ENCODE data around the gene PHACTR2.
A peak's percentile ranks its signal among the peaks of the same experiment; 100 is the strongest.
"Not testable (repeated sequence)": the region's sequence is repeated elsewhere in the genome, so short reads cannot be mapped to it uniquely, and the experiment has no call there.

The PHACTR2 gene

GRCh38 chr6:143796551-143796950, 118.8 kb downstream of the PHACTR2 start:
- DNase-seq (ENCODE audit: low read depth, low spot score); H3K27ac ChIP-seq: not testable (repeated sequence)

- H3K27ac ChIP-seq; DNase-seq (ENCODE audit: low read depth, low spot score): not testable (repeated sequence)
These were observed 120.7 kb downstream of the PHACTR2 start for GRCh38 chr6:143798487-143798886.

- H3K27ac ChIP-seq, result no peak overlapping the region
- no peak for DNase-seq (ENCODE audit: low read depth, low spot score)
These were observed 125.2 kb downstream of the PHACTR2 start for GRCh38 chr6:143802833-143803565.

- DNase-seq (ENCODE audit: low read depth, low spot score), result no peak
- H3K27ac ChIP-seq, result no peak overlapping the region
These were observed 126.2 kb downstream of the PHACTR2 start for GRCh38 chr6:143803769-143804568.

DNA sequence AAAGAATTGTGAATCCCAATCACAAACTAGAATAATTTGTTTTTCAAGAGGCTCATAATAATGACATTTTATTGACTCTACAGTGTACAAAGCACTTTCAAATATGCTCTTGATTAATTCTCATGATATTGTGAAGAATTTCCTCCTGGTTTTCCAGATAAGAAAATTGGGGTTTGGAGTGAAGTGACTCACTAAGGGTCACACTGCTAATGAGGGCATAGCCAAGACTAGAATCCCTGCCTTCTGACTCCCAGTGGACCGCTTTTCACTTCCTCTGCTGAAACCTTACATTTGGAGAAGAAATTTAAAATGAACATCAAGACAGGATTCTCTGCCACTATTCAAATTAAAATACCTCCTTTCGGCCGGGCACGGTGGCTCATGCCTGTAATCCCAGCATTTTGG, 127.1 kb downstream of the PHACTR2 start:
- DNase-seq (ENCODE audit: low read depth, low spot score), result no peak
- no peak overlapping the region for H3K27ac ChIP-seq

DNA sequence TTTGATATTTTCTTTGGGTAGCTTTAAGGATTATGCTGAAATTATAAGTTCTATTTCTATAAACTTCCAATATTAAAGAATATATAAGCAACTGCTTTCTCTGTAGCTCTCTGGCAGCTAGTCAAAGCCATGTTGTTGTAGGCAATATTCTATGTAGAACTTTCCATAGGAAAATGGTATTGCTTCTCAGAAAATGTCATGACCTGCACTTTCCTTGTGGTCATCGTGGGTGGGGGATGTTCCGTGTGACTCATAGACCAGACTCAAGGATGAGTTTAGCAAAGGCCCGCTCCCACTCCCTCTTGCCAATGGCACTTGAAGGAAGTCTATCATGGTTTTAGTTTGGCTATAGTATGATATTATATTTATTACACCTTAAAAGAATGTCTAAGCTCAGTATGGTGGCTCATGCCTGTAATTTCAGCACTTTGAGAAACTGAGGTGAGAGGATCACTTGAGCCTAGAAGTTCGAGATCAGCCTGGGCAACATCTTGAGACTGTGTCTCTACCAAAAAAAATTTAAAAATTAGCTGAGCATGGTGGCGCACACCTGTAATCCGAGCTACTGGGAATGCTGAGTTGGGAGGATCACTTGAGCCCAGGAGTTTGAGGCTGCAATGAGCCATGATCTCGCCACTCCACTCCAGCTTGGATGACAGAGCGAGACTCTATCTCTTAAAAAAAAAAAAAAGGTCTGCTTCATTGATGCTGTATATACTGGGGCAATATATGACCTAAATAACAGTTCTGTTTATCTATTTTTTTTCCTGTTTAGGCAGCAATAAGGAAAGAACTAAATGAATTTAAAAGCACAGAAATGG, 128.7 kb downstream of the PHACTR2 start:
- DNase-seq (ENCODE audit: low read depth, low spot score), result no peak
- H3K27ac ChIP-seq, result no peak overlapping the region

DNA sequence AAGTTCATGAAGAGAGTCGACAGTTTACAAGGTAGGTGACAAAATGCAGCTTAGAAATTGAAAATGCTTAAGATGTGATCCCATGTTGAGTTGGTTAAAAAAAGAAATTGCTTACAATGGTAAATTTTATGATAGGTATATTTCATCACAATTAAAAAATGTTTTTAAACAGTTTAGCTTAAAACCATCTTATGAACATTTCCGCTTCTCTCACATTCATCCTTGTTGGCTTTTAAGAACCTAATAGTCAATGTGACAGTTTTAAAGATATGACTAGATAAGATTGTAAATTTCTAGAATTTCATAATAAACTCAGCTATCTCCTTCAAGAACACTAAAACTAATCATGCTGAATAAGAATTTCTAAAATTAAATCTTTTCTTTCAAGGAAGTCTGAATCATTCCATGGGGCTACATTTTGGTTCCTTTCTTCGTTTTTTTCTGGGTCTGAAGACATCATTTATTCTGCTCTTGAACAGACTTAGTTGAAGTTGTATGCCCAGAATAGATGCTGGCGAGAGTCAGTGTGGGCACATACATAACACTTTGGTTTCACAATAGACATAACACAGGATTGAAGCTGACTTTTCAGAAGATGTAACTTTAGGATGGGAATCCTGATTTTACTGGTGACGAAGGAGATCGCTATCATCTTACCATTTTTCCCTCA, 129.5 kb downstream of the PHACTR2 start:
- H3K27ac ChIP-seq, result no peak overlapping the region
- no peak for DNase-seq (ENCODE audit: low read depth, low spot score)

GRCh38 chr6:143810745-143811144, 133.0 kb downstream of the PHACTR2 start:
- no peak overlapping the region for H3K27ac ChIP-seq
- DNase-seq (ENCODE audit: low read depth, low spot score), result no peak

DNA sequence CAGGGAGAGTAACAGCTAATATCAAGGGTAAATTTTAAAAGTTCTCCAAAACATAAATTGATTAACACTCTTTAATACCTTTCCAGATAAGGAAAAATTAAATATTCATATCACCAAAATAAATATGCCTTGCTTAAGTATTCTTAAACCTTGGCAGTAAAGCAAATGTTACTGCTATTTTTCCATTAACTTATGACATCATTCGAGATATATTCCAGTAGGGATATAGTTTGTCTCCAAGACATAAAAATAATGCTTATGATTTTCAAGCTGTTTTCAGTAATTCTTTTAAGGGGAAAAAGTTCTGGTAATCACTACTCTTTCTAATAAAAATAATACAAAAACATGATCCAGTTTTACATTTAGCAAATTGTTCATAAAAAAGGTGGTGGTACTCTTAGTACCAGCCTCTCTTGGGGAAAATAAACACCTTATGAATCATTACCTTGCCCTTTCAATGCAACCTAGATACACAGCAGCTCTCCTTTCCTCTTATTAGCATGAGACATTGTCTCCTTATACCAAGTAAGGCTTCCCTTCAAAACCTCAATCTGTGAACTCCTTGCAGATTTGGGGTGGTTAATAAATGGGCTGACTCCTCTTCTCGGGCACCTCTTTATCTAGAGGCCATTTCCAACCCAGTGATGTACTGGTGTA, 133.9 kb downstream of the PHACTR2 start:
- no peak for DNase-seq (ENCODE audit: low read depth, low spot score)

GRCh38 chr6:143817621-143818020, 139.9 kb downstream of the PHACTR2 start:
- H3K27ac ChIP-seq, result no peak overlapping the region
- DNase-seq (ENCODE audit: low read depth, low spot score), result no peak

More for the DNA sequence above, 133.9 kb downstream of the PHACTR2 start:
- no peak overlapping the region for H3K27ac ChIP-seq

GRCh38 chr6:143821359-143821758, 143.6 kb downstream of the PHACTR2 start:
- no peak overlapping the region for H3K27ac ChIP-seq
- DNase-seq (ENCODE audit: low read depth, low spot score), result no peak

DNA sequence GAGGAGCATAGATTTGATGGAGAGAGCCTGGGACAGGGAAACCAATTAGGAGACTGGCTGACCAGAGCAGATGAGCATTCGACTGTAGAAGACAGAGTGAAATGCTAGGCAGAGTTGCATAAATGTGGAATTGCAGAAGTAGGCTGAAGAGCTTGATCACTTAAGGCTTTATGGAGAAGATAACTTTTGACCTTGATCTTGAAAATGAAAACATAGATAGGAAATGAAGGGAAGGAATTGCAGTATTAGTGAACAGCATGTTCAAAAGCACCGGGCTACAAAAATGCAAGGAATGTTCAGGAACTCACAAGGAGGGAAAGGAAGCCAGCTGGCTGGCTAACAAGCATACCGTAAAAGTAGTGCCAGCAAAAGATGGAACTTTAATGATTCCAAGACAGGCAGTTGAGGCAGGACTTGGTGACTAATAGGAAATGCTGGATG, 144.8 kb downstream of the PHACTR2 start:
- DNase-seq (ENCODE audit: low read depth, low spot score), result no peak
- H3K27ac ChIP-seq, result no peak overlapping the region

DNA sequence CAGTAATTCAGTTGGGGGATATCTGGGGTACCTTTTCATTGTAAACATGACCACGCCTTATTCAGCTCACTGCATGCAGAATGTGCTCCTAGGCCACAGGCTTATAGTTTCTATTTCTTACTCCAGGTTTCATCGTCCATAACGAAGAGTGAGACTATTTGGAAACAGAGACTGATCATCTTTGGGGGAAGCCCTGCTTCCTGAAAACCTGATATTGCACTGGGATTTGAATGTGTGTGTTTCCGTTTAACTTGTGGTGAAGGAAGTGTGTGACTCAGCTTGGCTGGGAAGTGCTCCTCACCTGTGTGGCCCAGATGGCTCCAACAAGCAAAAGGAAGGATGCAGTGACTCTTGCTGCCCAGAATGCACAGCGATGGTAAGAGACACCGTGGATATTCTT, 145.8 kb downstream of the PHACTR2 start:
- peak overlapping the region; percentile 18 for H3K27ac ChIP-seq
- DNase-seq (ENCODE audit: low read depth, low spot score), result peak; percentile 2

- no peak overlapping the region for H3K27ac ChIP-seq
- DNase-seq (ENCODE audit: low read depth, low spot score), result no peak
These were observed 150.8 kb downstream of the PHACTR2 start for GRCh38 chr6:143828572-143828971.

- no peak for DNase-seq (ENCODE audit: low read depth, low spot score)
These were observed 158.4 kb downstream of the PHACTR2 start for GRCh38 chr6:143836150-143836549.

GRCh38 chr6:143838395-143838794, 160.6 kb downstream of the PHACTR2 start:
- DNase-seq (ENCODE audit: low read depth, low spot score), result no peak

More at GRCh38 chr6:143836150-143836549, 158.4 kb downstream of the PHACTR2 start:
- H3K27ac ChIP-seq, result no peak overlapping the region

GRCh38 chr6:143839196-143839595, 161.4 kb downstream of the PHACTR2 start:
- DNase-seq (ENCODE audit: low read depth, low spot score), result no peak
- no peak overlapping the region for H3K27ac ChIP-seq

More at GRCh38 chr6:143838395-143838794, 160.6 kb downstream of the PHACTR2 start:
- no peak overlapping the region for H3K27ac ChIP-seq

DNA sequence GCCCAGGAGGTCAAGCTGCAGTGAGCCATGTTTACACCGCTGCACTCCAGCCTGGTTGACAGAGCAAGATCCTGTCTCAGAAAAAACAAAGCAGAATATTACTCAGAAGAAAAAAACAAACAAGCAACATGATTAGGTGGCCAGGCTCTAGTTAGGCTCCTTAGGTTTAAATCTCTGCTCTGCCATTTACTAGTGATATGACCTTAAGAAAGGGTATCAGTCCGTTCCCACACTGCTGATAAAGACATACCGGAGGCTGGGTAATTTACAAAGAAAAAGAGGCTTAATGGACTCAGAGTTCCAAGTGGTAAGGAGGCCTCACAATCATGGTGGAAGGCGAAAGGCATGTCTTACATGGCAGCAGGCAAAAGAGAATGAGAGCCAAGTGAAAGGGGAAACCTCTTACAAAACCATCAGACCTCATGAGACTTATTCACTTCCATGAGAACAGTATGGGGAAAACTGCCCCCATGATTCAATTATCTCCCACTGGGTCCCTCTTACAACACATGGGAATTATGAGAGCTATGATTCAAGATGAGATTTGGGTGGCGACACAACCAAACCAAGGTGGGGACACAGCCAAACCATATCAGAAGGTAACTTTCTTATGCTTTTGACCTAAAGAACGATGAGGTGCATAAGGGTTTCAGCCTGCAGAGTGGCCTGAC, 163.0 kb downstream of the PHACTR2 start:
- H3K27ac ChIP-seq, result no peak overlapping the region
- no peak for DNase-seq (ENCODE audit: low read depth, low spot score)

GRCh38 chr6:143842461-143842901, 164.7 kb downstream of the PHACTR2 start:
- no peak for DNase-seq (ENCODE audit: low read depth, low spot score)

More at GRCh38 chr6:143842461-143842901, 164.7 kb downstream of the PHACTR2 start:
- H3K27ac ChIP-seq, result peak overlapping the region; percentile 63

Measured in epithelial cell of prostate (primary cell).